Measurements from ENCODE around the gene HDGF. TPM values are rescaled to one million over a fixed set of nuclear protein-coding genes. Genes with fewer than 3 reads are reported as not detected.
A peak's percentile ranks its signal among the peaks of the same experiment; 100 is the strongest.

HDGF gene
- total and polyA plus RNA-seq, 9 of the 15 experiments (the other 6 are each of a cell fraction or from before 2014, with no cell fraction given) = 38.8 to 601 (median 400) TPM

- TF ChIP-seq HCFC1 (IDR thresholded peaks at IDR 0.05; ENCODE audit: low read depth, low read length) (peak; percentile 99), MAFF (IDR thresholded peaks at IDR 0.05; ENCODE audit: low read length) (no peak), MAFK (IDR thresholded peaks at IDR 0.05; ENCODE audit: low read length) (peak; percentile 0; the same call in 1 of the 2 replicates), CEBPB (tag; IDR thresholded peaks at IDR 0.05) (no peak), LARP7 (IDR thresholded peaks at IDR 0.05) (peak; percentile 21; the same call in 1 of the 2 replicates), SMC3 (conservative IDR thresholded peaks at IDR 0.05; ENCODE audit: insufficient read depth, low read depth, low read length) (0 out of 2 replicates have a peak, but pooled peaks have one; percentile 7), ERF (CRISPR knock-in tag; IDR thresholded peaks at IDR 0.05) (no peak; the same call in none of the 2 replicates), MBD2 (IDR thresholded peaks at IDR 0.05; ENCODE audit: borderline replicate concordance, low read depth) (peak; percentile 96), ARID1B (IDR thresholded peaks at IDR 0.05) (no peak), HBP1 (CRISPR knock-in tag; IDR thresholded peaks at IDR 0.05) (peak; percentile 52; the same call in 1 of the 2 replicates), ID3 (CRISPR knock-in tag; IDR thresholded peaks at IDR 0.05) (no peak), ID3 (tag; IDR thresholded peaks at IDR 0.05) (peak; percentile 87), NR2C1 (IDR thresholded peaks at IDR 0.05) (peak; percentile 86), NR2C1 (tag; IDR thresholded peaks at IDR 0.05) (peak; percentile 94), ZNF740 (CRISPR knock-in tag; IDR thresholded peaks at IDR 0.05) (no peak), ZNF740 (tag; IDR thresholded peaks at IDR 0.05) (no peak), ARID4B (CRISPR knock-in tag; IDR thresholded peaks at IDR 0.05) (peak; percentile 97), SIN3A (IDR thresholded peaks at IDR 0.05; ENCODE audit: borderline replicate concordance in 2 of 2, control insufficient read depth in 1 of 2, low read depth in 2 of 2, low read length in 2 of 2) (peak; percentile 94 to 95; a peak in 3 of 4 replicates), TCFL5 (CRISPR knock-in tag; conservative IDR thresholded peaks at IDR 0.05) (no peak), CHD4 (IDR thresholded peaks at IDR 0.05; ENCODE audit: insufficient read depth, insufficient replicate concordance, low read depth, low read length, poor library complexity, severe bottlenecking) (no peak), TRIM24 (IDR thresholded peaks at IDR 0.05) (peak in 1 of 2 experiments; percentile 63; a peak in 1 of 4 replicates), ZFX (CRISPR knock-in tag; IDR thresholded peaks at IDR 0.05) (peak; percentile 97)
Measured at GRCh38 chr1:156740741-156741480, 10.6 kb downstream of the HDGF start, which contains the start of gene MRPL24 (continued).

Data from K562 (cell line).